Testis (tissue), 2 donors: Measurements from ENCODE around the gene ATL3.

Experiments used
- CTCF ChIP-seq, 3 experiments: fragments of 450-650 bp in 2 of 3; fragments of 200-600 bp in 1 of 3; sonication (generic) in 1 of 3; IDR thresholded peaks; one replicate each; pipeline ENCODE4 v1.5.1; 2016 to 2019; ENCODE audit warnings: antibody characterized with exemption in 3 of 3, mild to moderate bottlenecking in 2 of 3, moderate library complexity in 1 of 3
- POLR2A ChIP-seq: fragments of 450-650 bp; IDR thresholded peaks from one replicate; pipeline ENCODE4 v1.6.1; 2017; ENCODE audit warnings: antibody characterized with exemption, mild to moderate bottlenecking, moderate library complexity

GRCh38 chr11:63682066-63683021, 11.2 kb upstream of the ATL3 start:
- TF ChIP-seq CTCF (IDR thresholded peaks at IDR 0.05): peak in 2 of 3 experiments; percentile 7 to 19
- TF ChIP-seq POLR2A: no peak
